Mammary epithelial cell (primary cell): ENCODE results near the gene REPIN1.

Source experiments
- CTCF ChIP-seq, 2 donors: IDR thresholded peaks in 1 of 2; conservative IDR thresholded peaks in 1 of 2; 2 replicates each; pipeline ENCODE4 v1.5.1; 2011 to 2012; ENCODE audit warnings: inconsistent platforms in 2 of 2, low read length in 2 of 2, mild to moderate bottlenecking in 2 of 2, control low read depth in 1 of 2, low read depth in 1 of 2; ENCODE audit not compliant: insufficient read depth in 1 of 2; ENCODE audit errors: extremely low read depth in 1 of 2
- EZH2 ChIP-seq: IDR thresholded peaks from 2 replicates; pipeline ENCODE4 v1.6.1; 2012; ENCODE audit warnings: low read length, inconsistent platforms, borderline replicate concordance

GRCh38 chr7:150363370-150363769, 5.3 kb upstream of the REPIN1 start:
- TF ChIP-seq CTCF (conservative IDR thresholded peaks at IDR 0.05 in 1 of 2, IDR thresholded peaks at IDR 0.05 in 1 of 2; ENCODE audit: extremely low read depth in 1 of 2, insufficient read depth in 1 of 2, low read depth in 1 of 2, low read length in 2 of 2) (no peak), EZH2 (no peak)
